Fibroblast of lung (primary cell): ENCODE data around the gene NINJ2. TPM values are rescaled to one million over a fixed set of nuclear protein-coding genes. Genes with fewer than 3 reads are reported as not detected.

Experiments
- DNase-seq, 2 donors: peaks; one replicate each; pipeline versions ENCODE4 v3.0.0 to v3.0.0-alpha.2; 2010; ENCODE audit warnings: low read depth in 2 of 2
- H2AFZ ChIP-seq: 2 replicates; pipeline ENCODE4 v1.5.1; 2012; ENCODE audit warnings: low read length, control low read depth, inconsistent platforms
- H3K27ac ChIP-seq: 2 replicates; pipeline ENCODE4 v1.5.1; 2011; ENCODE audit warnings: low read length, control low read depth; ENCODE audit not compliant: insufficient read depth
- H3K27me3 ChIP-seq: 2 replicates; pipeline ENCODE4 v1.5.1; 2011; ENCODE audit warnings: mild to moderate bottlenecking, low read length; ENCODE audit not compliant: control insufficient read depth, insufficient read depth
- H3K36me3 ChIP-seq: 2 replicates; pipeline ENCODE4 v1.5.1; 2011; ENCODE audit warnings: low read length; ENCODE audit not compliant: control insufficient read depth, insufficient read depth
- H3K4me1 ChIP-seq: 2 replicates; pipeline ENCODE4 v1.5.1; 2011; ENCODE audit warnings: low read length; ENCODE audit not compliant: control insufficient read depth, insufficient read depth; ENCODE audit errors: extremely low read depth
- H3K4me2 ChIP-seq: 2 replicates; pipeline ENCODE4 v1.5.1; 2011; ENCODE audit warnings: low read length, control low read depth; ENCODE audit not compliant: insufficient read depth; ENCODE audit errors: extremely low read depth
- H3K4me3 ChIP-seq, 4 experiments: fragments of 200-600 bp in 1 of 4; sonication (generic) in 1 of 4; replicated peaks in 1 of 4; 2 replicates each; pipeline ENCODE4 v1.5.1; 2011 to 2016; ENCODE audit warnings: low read length in 4 of 4, low read depth in 3 of 4, mild to moderate bottlenecking in 3 of 4, control low read depth in 2 of 4, inconsistent platforms in 1 of 4, mixed read lengths in 1 of 4; ENCODE audit not compliant: insufficient read depth in 1 of 4; ENCODE audit errors: control extremely low read depth in 1 of 4
- H3K79me2 ChIP-seq: 2 replicates; pipeline ENCODE4 v1.5.1; 2012; ENCODE audit warnings: mild to moderate bottlenecking, low read length, inconsistent platforms; ENCODE audit not compliant: control insufficient read depth, insufficient read depth
- H3K9ac ChIP-seq: 2 replicates; pipeline ENCODE4 v1.5.1; 2011; ENCODE audit warnings: mild to moderate bottlenecking, low read length, control low read depth; ENCODE audit not compliant: insufficient read depth
- H3K9me3 ChIP-seq: 2 replicates; pipeline ENCODE4 v1.5.1; 2012; ENCODE audit warnings: low read depth, low read length; ENCODE audit not compliant: control insufficient read depth, insufficient read depth
- H4K20me1 ChIP-seq: 2 replicates; pipeline ENCODE4 v1.5.1; 2011; ENCODE audit warnings: low read length; ENCODE audit not compliant: control insufficient read depth, insufficient read depth; ENCODE audit errors: extremely low read depth
- CTCF ChIP-seq, 2 donors: IDR thresholded peaks in 1 of 2; conservative IDR thresholded peaks in 1 of 2; 1 replicate in 1 of 2; 2 replicates in 1 of 2; pipeline ENCODE4 v1.5.1; 2011 to 2012; ENCODE audit warnings: low read length in 2 of 2, control low read depth in 1 of 2, inconsistent platforms in 1 of 2, low read depth in 1 of 2, mild to moderate bottlenecking in 1 of 2
- EZH2 ChIP-seq: IDR thresholded peaks from 2 replicates; pipeline ENCODE4 v1.5.1; 2012; ENCODE audit warnings: low read length, control low read depth, mild to moderate bottlenecking; ENCODE audit errors: missing control alignments
- polyA plus RNA-seq, 2 donors: library from polyadenylated mRNA; depleted of rRNA in 1 of 2; stranded (reverse) in 1 of 2; unstranded in 1 of 2; fragments of >200 nt; gene quantifications; 2 replicates each; pipeline ENCODE4 v1.2.1, GENCODE V29; 2011 to 2012; ENCODE audit warnings: missing spikeins in 1 of 2
- total RNA-seq: library from RNA; depleted of rRNA; stranded (reverse); fragments of >200 nt; gene quantifications from 2 replicates; pipeline ENCODE4 v1.2.1, GENCODE V29; 2014

NINJ2 gene
- total and polyA plus RNA-seq, 2 donors (not counting 1 experiment from before 2014, with no cell fraction given), result 0.35 to 0.66 TPM

- DNase-seq, result no peak
- H3K27me3 ChIP-seq, result no peaks in the 10 kb centered on the region
- H4K20me1 ChIP-seq, result no peaks in the 10 kb centered on the region
- no peak overlapping the region for H2AFZ ChIP-seq
- no peaks in the 10 kb centered on the region for H3K79me2 ChIP-seq
- no peak overlapping the region for H3K4me3 ChIP-seq
- no peak overlapping the region for H3K9ac ChIP-seq
- no peaks in the 10 kb centered on the region for H3K36me3 ChIP-seq
- H3K9me3 ChIP-seq, result no peaks in the 10 kb centered on the region
- TF ChIP-seq CTCF (conservative IDR thresholded peaks at IDR 0.05 in 1 of 2, IDR thresholded peaks at IDR 0.05 in 1 of 2; ENCODE audit: low read depth in 1 of 2, low read length in 2 of 2) (no peak), EZH2 (no peak)
- H3K4me1 ChIP-seq, result peaks cover 3% of the 10 kb centered on the region
- no peak overlapping the region for H3K27ac ChIP-seq
- H3K4me2 ChIP-seq, result no peak overlapping the region
These were observed 50.4 kb downstream of the NINJ2 start for GRCh38 chr12:612886-613285.

DNA sequence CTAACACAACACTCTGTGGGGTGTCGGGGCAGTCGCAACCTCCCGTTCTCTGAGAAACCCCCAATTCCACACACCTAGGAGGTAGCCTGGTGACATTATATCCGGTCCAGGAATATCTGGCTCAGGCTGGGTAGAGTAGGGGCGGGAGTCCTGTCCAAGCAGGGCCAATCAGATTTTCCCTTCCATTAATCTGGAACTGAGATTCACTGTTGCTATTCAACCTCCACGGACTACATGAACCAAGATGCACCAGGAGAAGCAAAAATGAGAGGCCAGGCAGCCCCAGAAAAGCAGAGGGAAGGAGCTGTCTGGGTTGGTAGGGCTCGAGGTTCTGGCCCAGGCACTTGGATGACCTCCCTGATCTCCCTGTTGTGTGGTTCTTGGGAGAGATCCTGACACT, 51.0 kb downstream of the NINJ2 start:
- Histone ChIP-seq H3K36me3 (no peaks in the 10 kb centered on the region), H3K9me3 (no peaks in the 10 kb centered on the region), H3K4me2 (no peak overlapping the region), H3K9ac (no peak overlapping the region), H3K79me2 (no peaks in the 10 kb centered on the region), H3K27me3 (no peaks in the 10 kb centered on the region), H3K4me1 (peaks cover 3% of the 10 kb centered on the region), H3K4me3 (no peak overlapping the region), H3K27ac (no peak overlapping the region), H2AFZ (no peak overlapping the region), H4K20me1 (no peaks in the 10 kb centered on the region)
- TF ChIP-seq CTCF (conservative IDR thresholded peaks at IDR 0.05 in 1 of 2, IDR thresholded peaks at IDR 0.05 in 1 of 2; ENCODE audit: low read depth in 1 of 2, low read length in 2 of 2), result no peak
- TF ChIP-seq EZH2, result no peak
- no peak for DNase-seq

- Histone ChIP-seq H3K4me2 (no peak overlapping the region), H3K4me1 (peaks cover 3% of the 10 kb centered on the region), H4K20me1 (no peaks in the 10 kb centered on the region), H3K27ac (no peak overlapping the region), H3K9ac (no peak overlapping the region), H3K27me3 (no peaks in the 10 kb centered on the region), H3K9me3 (no peaks in the 10 kb centered on the region), H3K4me3 (no peak overlapping the region), H3K79me2 (no peaks in the 10 kb centered on the region), H2AFZ (no peak overlapping the region), H3K36me3 (no peaks in the 10 kb centered on the region)
- TF ChIP-seq EZH2, result no peak
- no peak for TF ChIP-seq CTCF (conservative IDR thresholded peaks at IDR 0.05 in 1 of 2, IDR thresholded peaks at IDR 0.05 in 1 of 2; ENCODE audit: low read depth in 1 of 2, low read length in 2 of 2)
- no peak for DNase-seq
These were observed 51.5 kb downstream of the NINJ2 start for GRCh38 chr12:611721-612120.
